DND-41 (cell line): ENCODE data around the gene TNRC6B.

Source experiments
- ATAC-seq: fragments of 200-7000 bp; cut with Tn5 transposase; 3 replicates; pipeline ENCODE4 v1.9.1; 2021; ENCODE audit warnings: low read depth; ENCODE audit not compliant: insufficient read depth
- DNase-seq: peaks from one replicate; pipeline ENCODE4 v3.0.0-alpha.2; 2020
- H2AFZ ChIP-seq: 2 replicates; pipeline ENCODE4 v1.6.0; 2012; ENCODE audit warnings: low read depth, low read length
- H3K27ac ChIP-seq: 2 replicates; pipeline ENCODE4 v1.5.1; 2012; ENCODE audit warnings: low read length, inconsistent platforms
- H3K27me3 ChIP-seq: fragments of 200-600 bp; sonication (generic); 2 replicates; pipeline ENCODE4 v1.6.0; 2012; ENCODE audit warnings: low read length, mild to moderate bottlenecking, inconsistent platforms; ENCODE audit not compliant: insufficient read depth, poor library complexity
- H3K36me3 ChIP-seq: 2 replicates; pipeline ENCODE4 v1.5.1; 2012; ENCODE audit warnings: low read length, inconsistent platforms; ENCODE audit not compliant: insufficient read depth
- H3K4me1 ChIP-seq: 2 replicates; pipeline ENCODE4 v1.5.1; 2012; ENCODE audit warnings: mild to moderate bottlenecking, low read length; ENCODE audit not compliant: insufficient read depth
- H3K4me2 ChIP-seq: 2 replicates; pipeline ENCODE4 v1.6.0; 2012; ENCODE audit warnings: mild to moderate bottlenecking, moderate library complexity, low read length, inconsistent platforms; ENCODE audit not compliant: insufficient read depth
- H3K4me3 ChIP-seq, 2 experiments: fragments of 200-600 bp in 1 of 2; shearing (Covaris generic) in 1 of 2; 2 replicates each; pipeline ENCODE4 v1.5.1; 2012 to 2016; ENCODE audit warnings: inconsistent platforms in 2 of 2, low read length in 2 of 2, mild to moderate bottlenecking in 2 of 2, low read depth in 1 of 2, moderate library complexity in 1 of 2
- H3K79me2 ChIP-seq: 2 replicates; pipeline ENCODE4 v1.6.0; 2012; ENCODE audit warnings: low read length, inconsistent platforms; ENCODE audit not compliant: insufficient read depth
- H3K9ac ChIP-seq: 2 replicates; pipeline ENCODE4 v1.6.0; 2012; ENCODE audit warnings: low read depth, mild to moderate bottlenecking, inconsistent platforms, low read length, moderate library complexity
- H3K9me3 ChIP-seq: 2 replicates; pipeline ENCODE4 v1.5.1; 2012; ENCODE audit warnings: low read length, moderate library complexity, mild to moderate bottlenecking, inconsistent platforms; ENCODE audit not compliant: insufficient read depth, severe bottlenecking
- H4K20me1 ChIP-seq: 2 replicates; pipeline ENCODE4 v1.6.0; 2012; ENCODE audit warnings: low read length; ENCODE audit not compliant: insufficient read depth
- CTCF ChIP-seq: IDR thresholded peaks from 2 replicates; pipeline ENCODE4 v1.5.1; 2012; ENCODE audit warnings: borderline replicate concordance, low read length, moderate library complexity, mild to moderate bottlenecking; ENCODE audit not compliant: poor library complexity, severe bottlenecking; ENCODE audit errors: extremely low read depth
- EZH2 ChIP-seq: IDR thresholded peaks from 3 replicates; pipeline ENCODE4 v1.6.1; 2012; ENCODE audit warnings: borderline replicate concordance, low read depth, mild to moderate bottlenecking, moderate library complexity, low read length, inconsistent platforms; ENCODE audit not compliant: severe bottlenecking

Gene TNRC6B

DNA sequence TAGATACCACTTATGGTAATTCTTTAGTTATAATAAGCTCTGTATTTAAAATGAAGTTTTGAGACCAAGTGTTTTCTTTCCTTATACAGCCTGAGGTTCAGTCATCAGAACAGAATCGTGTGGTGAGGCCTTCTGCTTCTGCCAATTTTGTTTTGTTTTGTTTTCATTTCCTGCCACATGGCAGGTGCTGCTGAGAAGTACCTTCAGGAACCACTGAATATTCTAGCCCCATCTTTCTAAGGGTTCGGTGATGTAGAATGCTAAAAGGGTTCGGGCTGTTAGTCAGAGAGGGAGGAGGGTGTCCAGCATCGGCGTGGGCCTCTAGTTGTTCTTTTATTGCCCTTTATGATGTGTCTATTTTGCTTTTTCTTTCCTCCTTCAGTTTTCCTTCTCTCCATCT, 25.8 kb downstream of the TNRC6B start:
- no peak overlapping the region for H3K4me2 ChIP-seq
- H3K79me2 ChIP-seq = peaks cover 96% of the 10 kb centered on the region

DNA sequence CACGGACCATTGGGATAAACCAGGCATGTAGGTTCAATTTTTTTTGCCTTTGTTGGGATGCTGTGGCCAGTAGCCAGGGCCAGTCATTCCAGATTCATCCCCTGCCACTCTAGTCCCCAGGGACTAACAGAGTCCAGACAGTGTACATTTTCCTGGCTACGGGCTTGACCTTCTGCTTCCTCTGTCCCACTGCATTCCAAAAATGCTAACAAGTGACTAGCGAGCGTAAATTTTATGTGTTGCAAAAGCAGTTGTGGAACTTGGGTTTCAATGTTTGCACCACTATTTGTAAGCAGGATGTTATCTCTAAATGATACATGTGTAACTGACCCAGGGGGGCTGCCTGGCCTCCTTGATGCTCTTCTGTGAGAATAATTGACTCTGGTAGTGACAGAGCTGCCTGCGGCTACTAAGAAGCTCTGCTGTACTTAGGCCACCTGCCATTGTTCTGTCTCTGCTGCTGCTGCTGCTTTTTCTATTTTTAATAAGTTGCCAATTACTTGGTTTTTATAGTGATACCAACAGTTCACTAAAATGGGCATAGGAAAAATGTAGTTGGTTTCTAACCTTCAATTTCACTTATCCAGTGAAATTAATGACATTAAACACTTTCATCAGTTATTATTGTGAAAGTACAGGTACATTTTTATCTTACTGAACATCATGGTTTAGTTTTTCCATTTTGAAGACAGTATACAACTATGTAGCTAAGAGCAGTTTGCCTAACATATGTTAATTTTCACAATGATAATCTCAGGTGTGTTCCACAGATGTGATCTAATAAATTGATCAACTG, 26.8 kb downstream of the TNRC6B start:
- peaks cover 14% of the 10 kb centered on the region for H3K4me1 ChIP-seq
- DNase-seq = no peak
- no peaks in the 10 kb centered on the region for H3K27me3 ChIP-seq
- no peak for TF ChIP-seq CTCF
- no peak for TF ChIP-seq EZH2
- peaks cover 96% of the 10 kb centered on the region for H3K79me2 ChIP-seq
- no peak for ATAC-seq
- H4K20me1 ChIP-seq = peaks cover 45% of the 10 kb centered on the region
- H3K9ac ChIP-seq = no peak overlapping the region
- H3K36me3 ChIP-seq = no peaks in the 10 kb centered on the region
- no peak overlapping the region for H2AFZ ChIP-seq
- no peak overlapping the region for H3K4me3 ChIP-seq
- no peak overlapping the region for H3K4me2 ChIP-seq
- no peak overlapping the region for H3K27ac ChIP-seq
- no peaks in the 10 kb centered on the region for H3K9me3 ChIP-seq

More for the DNA sequence above, 25.8 kb downstream of the TNRC6B start:
- Histone ChIP-seq H3K9ac (no peak overlapping the region), H3K27me3 (no peaks in the 10 kb centered on the region), H3K4me3 (no peak overlapping the region), H3K9me3 (no peaks in the 10 kb centered on the region), H2AFZ (no peak overlapping the region), H3K36me3 (no peaks in the 10 kb centered on the region), H3K4me1 (peaks cover 14% of the 10 kb centered on the region), H4K20me1 (peaks cover 52% of the 10 kb centered on the region), H3K27ac (no peak overlapping the region)
- no peak for TF ChIP-seq EZH2
- TF ChIP-seq CTCF = no peak
- peak; percentile 77 for ATAC-seq
- peak; percentile 27 for DNase-seq

GRCh38 chr22:40206561-40206960, 28.8 kb downstream of the TNRC6B start:
- DNase-seq (no peak), ATAC-seq (no peak)
- Histone ChIP-seq H2AFZ (no peak overlapping the region), H3K4me3 (no peak overlapping the region), H3K9me3 (no peaks in the 10 kb centered on the region), H3K27me3 (no peaks in the 10 kb centered on the region), H3K27ac (no peak overlapping the region), H4K20me1 (peaks cover 41% of the 10 kb centered on the region), H3K4me2 (no peak overlapping the region), H3K79me2 (peaks cover 98% of the 10 kb centered on the region), H3K9ac (no peak overlapping the region), H3K36me3 (no peaks in the 10 kb centered on the region), H3K4me1 (peaks cover 14% of the 10 kb centered on the region)
- no peak for TF ChIP-seq EZH2
- TF ChIP-seq CTCF = no peak
